Stimulated activated CD4-positive, alpha-beta T cell treated with anti-CD3 and anti-CD28 coated beads, Interleukin-4, amount 100 ng/mL, for 1 hour (primary cell): ENCODE results near the gene PKP1.
A peak's percentile ranks its signal among the peaks of the same experiment; 100 is the strongest.
"Not testable (repeated sequence)": the region's sequence is repeated elsewhere in the genome, so short reads cannot be mapped to it uniquely, and the experiment has no call there.

Experiments
- DNase-seq: peaks from one replicate; pipeline ENCODE4 v3.0.0-alpha.2; 2020

Gene PKP1, protein sequence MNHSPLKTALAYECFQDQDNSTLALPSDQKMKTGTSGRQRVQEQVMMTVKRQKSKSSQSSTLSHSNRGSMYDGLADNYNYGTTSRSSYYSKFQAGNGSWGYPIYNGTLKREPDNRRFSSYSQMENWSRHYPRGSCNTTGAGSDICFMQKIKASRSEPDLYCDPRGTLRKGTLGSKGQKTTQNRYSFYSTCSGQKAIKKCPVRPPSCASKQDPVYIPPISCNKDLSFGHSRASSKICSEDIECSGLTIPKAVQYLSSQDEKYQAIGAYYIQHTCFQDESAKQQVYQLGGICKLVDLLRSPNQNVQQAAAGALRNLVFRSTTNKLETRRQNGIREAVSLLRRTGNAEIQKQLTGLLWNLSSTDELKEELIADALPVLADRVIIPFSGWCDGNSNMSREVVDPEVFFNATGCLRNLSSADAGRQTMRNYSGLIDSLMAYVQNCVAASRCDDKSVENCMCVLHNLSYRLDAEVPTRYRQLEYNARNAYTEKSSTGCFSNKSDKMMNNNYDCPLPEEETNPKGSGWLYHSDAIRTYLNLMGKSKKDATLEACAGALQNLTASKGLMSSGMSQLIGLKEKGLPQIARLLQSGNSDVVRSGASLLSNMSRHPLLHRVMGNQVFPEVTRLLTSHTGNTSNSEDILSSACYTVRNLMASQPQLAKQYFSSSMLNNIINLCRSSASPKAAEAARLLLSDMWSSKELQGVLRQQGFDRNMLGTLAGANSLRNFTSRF

GRCh38 chr1:201282931-201283829 lies at the start of gene PKP1:
TSS of gene PKP1 (plus strand) at chr1:201283506. CDS start at chr1:201283703, 197 bp downstream.
- peak; percentile 18 for DNase-seq

- not testable (repeated sequence) for DNase-seq
Observed at GRCh38 chr1:201239646-201240045, 43.7 kb upstream of the PKP1 start.

DNA sequence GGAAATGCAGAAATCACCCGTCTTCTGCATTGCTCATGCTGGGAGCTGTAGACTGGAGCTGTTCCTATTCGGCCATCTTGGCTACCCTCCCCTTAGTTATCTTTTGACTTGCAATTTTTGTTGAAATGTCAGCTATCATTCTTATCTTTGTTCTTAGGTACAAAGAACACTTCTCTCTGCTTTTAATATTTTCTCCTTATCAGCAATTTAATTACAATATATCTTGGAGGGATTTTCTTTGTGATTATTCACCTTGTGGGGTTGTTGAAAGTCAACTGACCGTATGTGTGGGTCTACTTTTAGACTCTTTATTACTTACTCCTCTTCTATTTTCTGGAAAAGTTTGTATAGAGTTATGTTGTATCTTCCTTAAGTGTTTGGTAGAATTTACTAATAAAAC lies 43.1 kb upstream of the PKP1 start:
- no peak for DNase-seq

GRCh38 chr1:201241736-201242135 lies 41.6 kb upstream of the PKP1 start:
- no peak for DNase-seq

GRCh38 chr1:201245082-201245481 lies 38.2 kb upstream of the PKP1 start:
- no peak for DNase-seq

DNA sequence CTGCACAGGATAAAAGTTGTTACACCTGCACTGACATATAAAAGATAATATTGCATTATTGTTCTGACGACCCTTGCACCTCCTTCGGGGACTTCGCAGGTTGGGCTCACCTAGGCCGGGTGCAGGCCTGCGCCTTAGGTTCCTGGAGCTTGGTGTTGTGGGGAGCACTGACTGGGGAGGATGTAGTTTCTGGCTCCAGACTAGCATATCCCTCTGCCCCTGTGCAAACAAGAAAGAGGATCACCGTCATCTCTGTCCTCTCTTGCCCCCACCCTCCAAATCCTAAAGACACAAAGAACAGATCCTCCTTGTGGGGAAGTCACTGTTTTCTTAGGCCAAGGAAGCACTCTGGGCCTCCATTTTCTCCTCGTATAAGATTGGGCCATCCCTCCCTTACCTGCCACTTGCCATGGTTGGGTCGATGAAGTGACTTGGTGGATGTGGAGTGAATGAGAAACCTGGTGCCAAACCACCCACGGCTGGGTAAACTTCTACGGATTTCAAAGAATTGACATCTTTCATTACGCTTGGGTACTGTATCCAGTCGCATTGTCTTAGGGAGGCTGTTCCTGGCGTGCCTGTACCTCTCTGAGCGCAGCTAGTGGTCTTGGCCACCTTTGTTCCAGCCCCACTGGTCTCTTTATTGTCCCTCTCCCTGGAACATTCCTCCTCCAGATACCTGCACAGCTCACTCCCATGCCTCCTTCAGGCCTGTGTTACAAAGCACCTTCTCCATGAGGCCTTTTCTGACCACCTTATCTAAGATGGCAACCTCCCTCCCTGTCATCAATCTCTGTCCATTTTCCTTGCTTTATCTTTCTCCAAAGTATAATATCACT lies 34.4 kb upstream of the PKP1 start:
- DNase-seq, result no peak

DNA sequence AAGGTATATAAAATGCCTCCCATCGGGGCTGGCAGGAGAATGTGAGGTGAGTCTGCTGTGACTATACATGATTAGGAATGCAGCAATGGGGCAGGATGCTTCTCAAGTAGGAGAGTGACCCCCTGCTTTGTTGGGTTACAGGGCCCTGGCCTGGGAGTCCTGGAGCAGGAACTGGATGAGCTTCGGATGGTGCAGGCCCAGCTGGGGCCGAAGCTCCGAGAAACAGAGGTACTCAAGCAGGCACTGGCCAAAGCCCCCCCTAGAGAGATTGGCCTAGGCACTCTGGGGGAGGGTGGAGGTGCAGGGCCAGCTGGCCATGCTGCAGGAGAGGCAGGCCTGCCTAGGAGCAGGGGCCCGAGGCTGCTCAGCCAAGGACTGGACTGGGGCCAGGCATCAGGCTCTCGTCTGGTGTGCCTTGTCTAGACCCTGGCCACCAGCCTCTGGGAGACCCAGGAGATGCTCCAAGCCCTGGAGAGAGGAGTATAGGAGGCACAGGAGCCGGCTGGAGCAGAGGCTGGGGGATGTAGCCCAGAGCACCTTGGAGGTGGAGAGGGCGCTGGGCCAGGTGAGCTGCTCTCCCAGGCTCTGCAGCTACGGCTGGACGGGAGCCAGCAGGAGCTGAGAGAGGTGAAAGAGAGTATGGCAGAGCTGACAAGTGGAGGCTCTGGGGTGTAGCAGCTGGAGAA lies 32.8 kb upstream of the PKP1 start:
- no peak for DNase-seq

GRCh38 chr1:201251411-201251810 lies 31.9 kb upstream of the PKP1 start:
- DNase-seq, result no peak

GRCh38 chr1:201251851-201252430 lies 31.4 kb upstream of the PKP1 start:
- no peak for DNase-seq

DNA sequence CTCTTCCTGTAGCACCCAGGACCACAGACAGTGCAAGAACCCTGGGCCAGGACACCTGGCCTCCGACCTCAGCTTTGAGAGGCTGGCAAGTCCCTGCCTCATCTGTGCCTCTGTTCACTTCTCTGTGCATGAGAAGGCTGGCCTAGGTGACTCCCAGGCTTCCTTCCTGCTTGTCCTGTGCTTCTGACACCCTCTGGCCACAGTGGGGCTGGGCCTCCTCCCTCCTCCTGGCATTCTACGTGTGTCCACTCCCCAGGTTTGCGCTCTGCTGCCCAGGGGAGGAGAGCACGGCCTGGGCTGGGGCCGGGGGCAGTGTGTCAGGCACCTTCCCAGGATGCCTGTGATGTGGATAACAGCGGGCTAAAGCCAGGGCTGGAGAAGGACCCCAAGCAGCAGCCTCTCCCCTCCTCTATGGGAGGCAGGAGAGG lies 30.3 kb upstream of the PKP1 start:
- no peak for DNase-seq

DNA sequence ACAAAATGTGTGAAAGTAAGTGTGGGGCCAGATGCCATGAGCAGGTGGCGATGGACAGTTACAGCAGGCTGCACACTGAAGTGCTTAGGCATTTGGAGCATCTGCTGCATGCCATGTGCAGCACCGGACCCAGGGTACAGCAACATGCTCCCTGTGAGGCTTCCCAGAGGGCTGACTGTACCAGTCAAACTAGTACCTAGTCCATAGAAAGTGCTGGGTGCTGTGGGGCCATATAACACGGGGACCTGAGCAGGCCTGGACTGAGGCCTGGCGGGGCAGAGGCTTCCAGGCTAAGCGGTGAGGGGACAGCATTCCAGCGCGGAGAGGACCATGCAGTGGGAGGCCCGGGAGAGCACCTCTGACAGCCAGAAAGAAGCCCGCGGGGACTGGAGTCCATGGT lies 29.9 kb upstream of the PKP1 start:
- DNase-seq, result no peak

DNA sequence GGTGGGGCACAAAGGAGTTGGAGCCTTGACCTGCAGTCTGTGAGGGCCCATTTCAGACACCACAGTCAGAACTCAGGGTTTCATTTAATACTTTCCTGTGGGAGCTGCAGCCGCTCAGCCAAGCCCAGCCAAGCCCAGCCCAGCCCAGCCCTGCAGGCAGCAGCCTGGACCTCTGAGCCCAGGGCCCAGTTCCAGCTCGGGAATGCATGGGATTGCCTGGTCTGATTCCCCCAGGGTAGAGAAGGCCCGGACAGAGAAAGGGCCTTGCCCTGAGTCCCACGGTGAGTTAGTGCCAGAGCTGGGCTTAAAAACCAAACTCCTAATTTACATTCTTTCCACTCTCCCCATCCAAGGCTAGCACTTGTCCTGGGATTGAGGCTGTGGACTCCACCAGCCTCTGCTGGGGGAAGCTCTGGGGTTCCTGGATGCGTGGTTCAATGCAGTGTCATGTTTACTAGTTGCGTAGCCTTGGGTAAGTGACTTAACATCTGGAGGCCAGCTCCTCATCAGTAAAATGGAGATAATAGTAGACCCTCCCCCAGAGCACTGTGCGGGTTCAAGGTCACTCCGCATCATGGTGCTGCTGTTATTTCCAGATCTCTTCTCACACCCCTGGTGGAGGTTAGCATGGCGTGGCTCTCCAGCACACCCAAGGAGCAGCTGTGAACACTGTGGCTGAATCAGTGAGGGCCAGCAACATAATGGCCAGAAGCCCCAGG lies 29.2 kb upstream of the PKP1 start:
- DNase-seq, result no peak

DNA sequence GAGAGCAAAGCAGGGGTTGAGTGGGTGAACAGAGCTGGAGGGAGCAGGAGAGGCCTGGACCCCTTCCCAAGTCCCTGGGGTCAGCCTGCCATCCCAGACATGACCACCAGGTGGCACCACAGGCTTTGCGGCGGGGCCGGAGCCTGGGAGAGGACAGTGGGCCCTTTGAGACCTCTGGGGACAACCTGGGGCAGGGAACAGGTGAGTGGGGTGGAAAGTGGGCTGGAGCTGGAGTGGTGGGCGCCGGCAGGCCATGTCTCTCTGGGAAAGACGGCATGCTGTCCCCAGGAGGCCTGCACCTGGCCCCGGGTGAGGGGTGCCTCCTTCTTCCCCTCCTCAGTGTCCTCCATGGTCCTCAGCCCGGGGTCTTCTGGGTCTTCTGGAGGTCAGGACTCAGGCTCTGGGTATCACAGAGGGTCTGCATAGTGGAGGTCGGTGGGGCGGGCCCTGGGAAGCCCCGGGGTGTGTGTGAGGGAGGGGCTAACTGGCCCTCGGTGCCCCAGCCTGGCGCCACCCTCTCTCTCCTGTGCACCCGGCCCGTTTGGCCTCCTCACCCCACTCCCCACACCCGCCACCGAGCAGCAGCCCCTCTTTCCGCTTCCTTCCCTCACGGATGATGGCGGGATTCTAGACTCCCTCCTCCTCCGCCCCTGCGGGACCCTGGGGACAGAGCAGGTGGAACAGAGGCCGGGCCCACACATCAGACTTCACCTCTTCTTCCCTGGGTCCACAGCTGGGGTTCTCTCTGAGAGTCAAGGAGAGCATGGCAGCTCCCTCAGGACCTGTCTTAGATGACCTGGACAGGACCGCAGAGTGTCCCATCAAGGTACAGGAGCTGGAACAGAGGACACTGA lies 28.5 kb upstream of the PKP1 start:
- DNase-seq, result peak; percentile 67

DNA sequence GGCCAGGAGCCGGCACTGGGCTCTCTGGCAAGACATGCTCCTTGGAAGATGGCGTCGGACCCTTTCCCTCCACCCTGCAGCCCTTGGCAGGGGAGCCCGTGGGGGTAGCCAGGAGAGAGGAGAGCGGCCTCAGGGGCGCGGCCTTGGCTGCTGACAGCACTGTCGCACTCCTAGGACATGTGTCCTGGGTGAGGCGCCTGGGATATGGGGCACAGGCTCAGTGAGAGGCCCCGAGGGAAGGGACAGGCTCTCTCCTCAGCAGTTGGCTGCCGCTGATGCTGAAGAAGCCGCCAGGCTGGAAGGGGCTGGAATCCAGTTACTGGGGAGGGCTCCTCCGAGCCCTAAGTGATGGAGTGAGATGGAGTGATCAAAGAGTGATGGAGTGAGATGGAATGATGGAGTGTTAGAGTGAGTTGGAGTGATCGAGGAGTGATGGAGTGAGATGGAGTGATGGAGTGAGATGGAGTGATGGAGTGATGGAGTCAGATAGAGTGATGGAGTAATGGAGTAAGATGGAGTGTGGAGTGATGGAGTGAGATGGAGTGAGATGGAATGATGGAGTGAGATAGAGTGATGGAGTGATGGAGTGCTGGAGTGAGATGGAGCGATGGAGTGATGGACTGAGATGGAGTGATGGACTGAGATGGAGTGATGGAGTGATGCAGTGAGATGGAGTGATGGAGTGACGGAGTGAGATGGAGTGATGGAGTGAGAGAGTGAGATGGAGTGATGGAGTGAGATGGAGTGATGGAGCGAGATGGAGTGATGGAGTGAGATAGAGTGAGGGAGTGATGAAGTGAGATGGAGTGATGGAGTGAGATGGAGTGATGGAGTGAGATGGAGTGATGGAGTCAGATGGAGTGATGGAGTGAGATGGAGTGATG lies 27.6 kb upstream of the PKP1 start:
- DNase-seq, result no peak

DNA sequence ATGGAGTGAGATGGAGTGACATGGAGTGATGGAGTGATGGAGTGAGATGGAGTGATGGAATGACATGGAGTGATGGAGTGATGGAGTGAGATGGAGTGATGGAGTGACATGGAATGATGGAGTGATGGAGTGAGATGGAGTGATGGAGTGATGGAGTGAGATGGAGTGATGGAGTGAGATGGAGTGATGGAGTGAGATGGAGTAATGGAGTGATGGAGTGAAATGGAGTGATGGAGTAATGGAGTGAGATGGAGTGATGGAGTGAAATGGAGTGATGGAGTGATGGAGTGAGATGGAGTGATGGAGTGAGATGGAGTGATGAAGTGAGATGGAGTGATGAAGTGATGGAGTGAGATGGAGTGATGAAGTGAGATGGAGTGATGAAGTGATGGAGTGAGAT lies 25.2 kb upstream of the PKP1 start:
- not testable (repeated sequence) for DNase-seq

DNA sequence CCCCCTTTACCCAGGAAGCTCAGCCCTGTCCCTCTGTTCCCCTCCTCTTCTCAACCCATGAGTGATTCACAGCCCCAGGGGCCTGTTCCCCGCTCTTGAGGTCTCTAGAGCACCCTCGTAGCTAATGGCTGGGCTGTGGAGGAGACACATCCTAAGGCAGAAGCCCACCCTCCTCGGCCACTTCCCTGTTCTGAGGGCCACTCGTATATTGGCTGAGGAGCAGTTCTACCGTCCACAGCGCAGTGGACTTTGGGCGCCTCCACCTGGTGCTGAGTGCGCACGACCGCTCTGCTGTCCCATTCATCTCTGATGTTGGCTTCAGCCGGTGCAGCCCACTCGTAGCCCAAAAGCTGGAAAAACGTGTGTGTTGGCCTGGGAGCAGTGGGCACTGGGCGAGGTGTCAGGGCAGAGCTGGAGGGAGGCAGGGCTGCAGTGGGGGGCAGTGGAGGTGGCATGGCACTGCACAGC lies 24.5 kb upstream of the PKP1 start:
- no peak for DNase-seq

DNA sequence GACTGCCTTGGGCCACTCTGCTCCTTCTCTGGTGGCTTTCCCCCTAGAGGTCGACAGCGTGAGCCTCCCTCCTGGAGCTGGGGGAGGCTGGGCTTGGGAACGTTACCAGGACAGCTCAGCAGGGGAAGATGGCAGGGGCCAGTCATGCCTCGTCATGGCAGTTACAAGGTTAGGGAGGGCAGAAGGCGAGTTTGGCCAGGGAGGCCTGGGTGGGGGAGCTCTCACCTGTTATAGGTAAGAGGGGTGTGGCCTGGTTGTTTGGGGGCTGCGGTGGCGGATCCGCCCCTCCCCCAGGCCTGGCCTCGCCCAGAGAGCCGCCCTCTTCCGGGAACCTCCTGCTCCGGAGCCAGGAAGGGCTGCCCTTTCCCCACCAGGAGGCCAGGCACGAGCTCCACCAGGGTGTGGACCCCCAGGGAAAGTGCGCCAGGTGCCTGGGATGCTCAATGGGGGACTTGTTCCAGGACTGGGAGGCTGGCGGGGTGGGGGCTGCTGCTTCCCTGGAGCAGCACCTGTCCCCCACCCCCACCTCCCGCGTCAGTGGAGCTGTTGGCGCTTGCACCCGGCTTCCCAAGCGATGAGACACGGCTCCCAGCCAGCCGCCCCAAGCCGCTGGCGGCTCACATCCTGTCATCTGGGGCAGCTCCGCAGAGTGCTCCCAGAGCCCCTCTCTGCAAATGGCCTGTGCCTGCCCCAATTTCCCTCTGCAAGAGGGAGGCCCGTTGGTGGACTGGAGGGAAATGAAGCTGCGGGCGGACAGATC lies 23.6 kb upstream of the PKP1 start:
- DNase-seq, result no peak

DNA sequence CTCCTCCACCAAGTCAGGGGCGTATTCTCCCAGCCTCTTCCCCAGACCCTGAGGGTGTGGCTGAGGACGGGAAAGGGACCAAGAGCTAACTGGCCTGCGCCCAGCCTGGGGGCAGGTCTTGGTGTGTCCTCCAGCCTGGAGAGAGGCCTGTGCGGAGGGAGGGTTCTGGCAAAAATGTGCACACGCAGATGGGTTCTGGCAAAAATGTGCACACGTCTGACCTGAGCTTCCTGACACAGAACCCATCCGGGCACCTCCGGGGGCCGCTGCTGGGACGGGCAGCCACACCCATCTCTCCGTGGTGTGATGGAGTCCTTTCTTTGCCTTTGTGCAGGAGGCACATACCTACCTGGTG lies 23.1 kb upstream of the PKP1 start:
- no peak for DNase-seq
